GM12892 (cell line): ENCODE measurements around the gene CD99.

Experiments
- DNase-seq: peaks from one replicate; pipeline ENCODE4 v3.0.0; 2011; ENCODE audit not compliant: insufficient read length
- FAIRE-seq: peaks from 2 replicates; lab custom pipeline; 2011; peaks lifted over from hg19 to GRCh38; lab: Jason Lieb, UNC
- POLR2A ChIP-seq: IDR thresholded peaks from 2 replicates; pipeline ENCODE4 v1.6.1; 2011; ENCODE audit warnings: low read depth, low read length, control low read depth
- POLR2AphosphoS5 ChIP-seq: IDR thresholded peaks from 2 replicates; pipeline ENCODE4 v1.6.1; 2011; ENCODE audit warnings: low read depth, low read length, control low read depth
- TAF1 ChIP-seq: IDR thresholded peaks from 2 replicates; pipeline ENCODE4 v1.6.1; 2011; ENCODE audit warnings: low read depth, mild to moderate bottlenecking, control low read depth, low read length, borderline replicate concordance

The CD99 gene

DNA sequence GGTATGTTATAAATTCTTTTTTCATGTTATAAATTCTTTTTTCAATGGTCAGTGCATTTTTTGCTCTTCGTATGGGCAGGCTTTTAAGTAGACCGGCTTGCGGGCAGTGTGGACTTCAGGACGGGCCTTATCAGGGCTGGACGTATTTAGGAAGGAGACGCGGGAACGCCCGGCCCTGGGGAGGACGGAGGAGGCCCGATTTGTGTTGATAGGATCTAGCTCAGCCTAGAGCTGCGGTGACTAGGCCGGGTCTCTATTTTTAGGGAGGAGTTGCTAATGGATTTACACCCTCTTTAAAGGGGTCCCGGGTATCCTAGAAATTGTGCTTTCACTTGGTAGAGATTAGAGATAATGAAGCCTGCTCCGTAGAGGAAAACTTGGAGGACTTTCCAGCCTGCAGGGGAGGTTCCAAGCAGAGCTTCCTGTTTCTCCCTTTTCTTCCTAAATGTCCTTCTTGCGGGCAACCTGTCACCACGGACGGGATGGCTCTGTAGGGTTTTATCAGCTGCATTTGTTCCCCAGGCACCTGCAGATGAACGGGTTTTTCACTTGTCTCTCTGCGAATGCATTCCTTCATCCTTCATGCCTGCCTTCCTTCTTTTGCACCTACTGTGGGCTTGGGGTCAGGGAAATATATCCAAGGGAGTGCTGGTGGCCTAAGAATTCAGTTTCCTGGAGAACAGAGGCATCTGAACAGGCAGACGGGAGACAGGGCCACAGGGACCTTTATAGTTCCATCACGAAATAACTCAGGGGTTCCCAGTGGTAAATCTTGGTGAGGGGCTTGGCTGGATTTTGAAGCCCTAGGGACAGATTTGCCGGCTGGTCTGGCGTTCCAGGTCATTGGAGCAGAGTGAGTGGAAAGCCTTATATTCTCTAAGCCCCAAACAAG, 1.4 kb downstream of the CD99 start:
- no peak for TF ChIP-seq POLR2AphosphoS5
- no peak for TF ChIP-seq TAF1
- no peak for TF ChIP-seq POLR2A
- FAIRE-seq (peak; percentile 57), DNase-seq (no peak)

DNA sequence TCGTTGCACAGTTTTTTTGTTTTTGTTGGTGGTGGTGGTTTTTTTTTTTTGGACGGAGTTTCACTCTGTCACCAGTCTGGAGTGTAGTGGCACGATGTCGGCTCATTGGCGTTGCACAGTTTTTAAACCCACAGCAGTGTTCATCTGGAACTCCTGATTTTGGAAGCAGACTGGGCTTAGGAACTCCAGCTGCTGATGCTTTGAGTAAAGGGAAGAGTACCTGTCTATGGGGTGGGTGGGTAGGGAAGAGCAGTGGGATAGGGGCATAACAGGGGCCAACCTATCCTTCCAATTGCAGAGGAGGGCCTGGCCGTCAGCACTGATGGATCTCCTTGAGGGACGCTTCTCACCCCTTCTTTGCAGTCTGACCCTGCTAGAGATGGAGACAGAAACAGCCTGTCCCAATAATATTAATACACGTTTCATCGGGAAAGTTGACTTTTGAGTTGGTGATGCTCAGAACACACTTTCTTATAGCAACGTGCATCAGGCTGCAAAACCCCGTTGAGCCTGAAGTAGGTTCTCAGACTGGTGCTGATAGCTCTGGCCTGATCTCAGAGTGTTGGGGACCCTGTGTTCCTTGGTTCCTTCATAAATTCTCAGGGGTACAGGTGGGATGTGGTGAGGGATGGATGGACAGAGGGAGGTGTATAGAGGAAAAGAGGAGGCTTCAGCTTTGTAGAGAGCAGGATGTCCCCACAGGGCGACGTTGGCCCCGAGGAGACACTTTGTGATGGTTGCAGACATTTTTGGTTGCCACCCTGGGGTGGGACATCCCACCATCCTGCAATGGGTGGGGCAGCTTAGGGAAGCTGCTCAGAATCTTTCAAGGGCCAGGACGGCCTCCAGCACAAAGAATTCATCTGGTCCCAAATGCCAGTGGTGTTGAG, 2.3 kb downstream of the CD99 start:
- no peak for DNase-seq
- peak; percentile 36 for FAIRE-seq
- TF ChIP-seq TAF1 (no peak), POLR2AphosphoS5 (no peak), POLR2A (no peak)

DNA sequence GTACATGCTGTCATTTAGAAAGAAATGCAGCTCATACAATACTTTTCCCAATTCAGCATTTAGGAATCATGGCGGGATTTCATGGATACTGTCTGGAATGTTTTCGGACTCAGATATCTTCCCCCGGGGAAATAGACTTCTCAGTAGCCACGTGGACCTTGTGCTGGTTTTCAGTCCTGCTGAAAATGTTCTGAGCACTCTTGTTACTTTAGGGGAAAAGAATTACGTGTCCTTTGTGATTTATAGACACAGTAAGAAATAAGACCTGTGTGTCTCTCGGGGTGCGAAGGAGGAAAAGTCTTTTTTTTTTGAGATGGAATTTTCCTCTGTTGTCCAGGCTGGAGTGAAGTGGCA, 3.8 kb downstream of the CD99 start:
- FAIRE-seq (no peak), DNase-seq (no peak)
- TF ChIP-seq TAF1 (no peak), POLR2A (no peak)

DNA sequence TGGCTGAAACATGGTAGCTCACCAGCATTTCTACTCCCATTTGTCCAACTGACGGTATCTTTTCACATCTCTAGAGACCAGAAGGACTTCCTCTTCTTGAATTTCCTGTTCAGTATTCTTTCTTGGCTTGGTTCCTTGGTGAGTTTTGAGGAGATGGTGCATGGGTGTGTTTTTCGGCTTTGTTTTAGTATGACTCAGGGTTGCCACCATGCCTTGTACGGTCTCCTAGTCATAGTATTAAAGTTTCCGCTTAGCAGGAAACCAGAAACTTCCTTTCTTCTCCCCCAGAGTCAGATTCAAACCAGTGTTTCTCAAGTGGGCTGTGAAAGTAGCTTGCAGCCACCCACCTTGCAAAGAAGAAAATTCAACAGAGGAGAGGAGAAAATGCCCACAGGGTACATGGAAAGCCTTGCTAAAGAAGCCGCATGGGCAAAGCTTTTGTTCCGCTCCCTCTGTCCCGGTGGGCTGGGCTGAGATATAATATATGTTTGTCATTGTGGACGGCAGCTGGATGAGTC, 5.7 kb downstream of the CD99 start:
- DNase-seq (no peak), FAIRE-seq (peak; percentile 98)
- TF ChIP-seq TAF1 (no peak), POLR2A (no peak), POLR2AphosphoS5 (no peak)

DNA sequence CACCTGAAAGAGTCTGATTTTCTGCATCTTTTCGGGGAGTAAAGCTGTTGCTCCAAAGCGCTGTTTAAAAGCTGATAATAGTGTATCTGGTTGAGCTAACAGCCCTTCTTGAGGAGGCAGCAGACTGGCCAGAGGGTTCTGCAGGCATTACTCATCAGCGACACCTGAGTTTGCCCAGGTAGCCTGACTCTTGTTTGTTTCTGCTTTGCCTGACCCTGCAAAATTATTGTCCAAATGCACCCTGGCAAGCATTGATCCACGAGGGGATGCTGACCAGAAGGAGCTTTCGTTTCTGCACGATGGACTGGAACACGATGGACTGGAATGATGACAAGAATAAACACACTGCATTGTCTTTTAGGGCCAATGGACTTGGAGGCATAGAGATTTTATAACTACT, 6.2 kb downstream of the CD99 start:
- FAIRE-seq (peak; percentile 30), DNase-seq (no peak)
- TF ChIP-seq POLR2AphosphoS5 (no peak), POLR2A (no peak), TAF1 (no peak)

DNA sequence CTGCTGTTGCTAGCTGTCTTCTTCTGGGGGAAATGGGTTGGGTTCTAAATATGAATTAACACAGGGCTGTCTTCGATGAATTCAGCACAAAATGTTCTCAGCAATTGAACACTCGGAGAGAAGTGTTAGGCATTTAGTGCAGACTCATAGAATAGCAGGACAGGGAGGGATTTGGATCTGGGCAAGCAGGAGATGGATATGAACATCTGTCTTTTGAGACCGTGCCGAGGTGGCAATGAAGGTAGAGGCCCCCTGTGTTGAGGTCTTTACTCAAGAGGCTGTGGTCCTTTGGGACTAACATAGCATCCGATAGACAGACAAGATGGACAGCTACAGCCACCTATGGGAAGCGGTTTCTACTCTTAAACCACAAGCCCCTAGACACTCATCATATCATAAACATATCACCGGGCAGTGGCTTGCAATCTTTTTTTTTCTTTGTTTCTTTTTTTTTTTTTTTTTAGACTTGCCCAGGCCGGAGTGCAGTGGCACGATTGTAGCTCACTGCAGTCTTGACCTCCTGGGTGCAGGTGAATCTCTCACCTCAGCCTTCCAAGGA, 6.7 kb downstream of the CD99 start:
- DNase-seq (no peak), FAIRE-seq (peak; percentile 82)

DNA sequence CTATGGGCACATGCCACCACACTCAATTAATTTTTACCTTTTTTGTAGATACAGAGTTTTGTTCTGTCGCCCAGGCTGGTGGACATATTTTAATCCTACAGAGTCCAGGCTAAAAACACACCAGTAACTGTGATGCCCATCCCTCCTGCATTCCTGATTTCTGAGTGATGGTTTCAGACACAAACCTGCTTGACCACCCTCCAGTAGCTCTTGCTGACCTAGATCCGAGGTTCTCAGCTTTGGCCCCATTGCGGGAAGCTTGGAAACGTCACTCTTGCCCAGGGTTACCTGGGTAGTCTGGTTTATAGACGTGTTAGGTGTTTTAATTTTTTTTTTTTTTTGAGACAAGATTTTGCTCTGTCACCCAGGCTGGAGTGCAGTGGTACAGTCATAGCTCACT, 7.5 kb downstream of the CD99 start:
- no peak for FAIRE-seq
- no peak for DNase-seq

More for the DNA sequence above, 6.7 kb downstream of the CD99 start:
- no peak for TF ChIP-seq POLR2A
- TF ChIP-seq TAF1: no peak
- TF ChIP-seq POLR2AphosphoS5: no peak

DNA sequence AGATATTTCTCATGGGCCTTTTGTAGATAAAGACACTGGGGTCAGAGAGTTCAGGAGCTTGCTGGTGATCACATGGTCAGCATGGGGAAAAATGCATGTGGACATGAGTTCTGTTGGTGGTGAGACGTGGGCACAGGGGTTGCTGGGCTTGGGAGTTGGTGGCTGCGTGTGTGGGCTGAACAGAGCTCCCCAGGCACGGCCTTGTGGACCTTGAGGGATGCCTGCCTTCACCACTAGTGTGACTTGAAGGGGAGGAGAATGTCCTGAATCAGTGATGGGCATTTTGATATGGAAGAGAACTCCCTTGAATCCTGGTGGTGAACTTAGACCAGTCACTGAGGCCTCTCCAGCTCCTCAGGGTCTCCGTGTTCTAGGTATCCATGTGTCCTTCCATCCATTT, 8.9 kb downstream of the CD99 start:
- TF ChIP-seq TAF1: no peak
- peak; percentile 35; the same call in 1 of the 2 replicates for TF ChIP-seq POLR2AphosphoS5
- no peak for TF ChIP-seq POLR2A
- FAIRE-seq: peak; percentile 62

More for the DNA sequence above, 7.5 kb downstream of the CD99 start:
- TF ChIP-seq POLR2AphosphoS5 (no peak), POLR2A (no peak), TAF1 (no peak)

DNA sequence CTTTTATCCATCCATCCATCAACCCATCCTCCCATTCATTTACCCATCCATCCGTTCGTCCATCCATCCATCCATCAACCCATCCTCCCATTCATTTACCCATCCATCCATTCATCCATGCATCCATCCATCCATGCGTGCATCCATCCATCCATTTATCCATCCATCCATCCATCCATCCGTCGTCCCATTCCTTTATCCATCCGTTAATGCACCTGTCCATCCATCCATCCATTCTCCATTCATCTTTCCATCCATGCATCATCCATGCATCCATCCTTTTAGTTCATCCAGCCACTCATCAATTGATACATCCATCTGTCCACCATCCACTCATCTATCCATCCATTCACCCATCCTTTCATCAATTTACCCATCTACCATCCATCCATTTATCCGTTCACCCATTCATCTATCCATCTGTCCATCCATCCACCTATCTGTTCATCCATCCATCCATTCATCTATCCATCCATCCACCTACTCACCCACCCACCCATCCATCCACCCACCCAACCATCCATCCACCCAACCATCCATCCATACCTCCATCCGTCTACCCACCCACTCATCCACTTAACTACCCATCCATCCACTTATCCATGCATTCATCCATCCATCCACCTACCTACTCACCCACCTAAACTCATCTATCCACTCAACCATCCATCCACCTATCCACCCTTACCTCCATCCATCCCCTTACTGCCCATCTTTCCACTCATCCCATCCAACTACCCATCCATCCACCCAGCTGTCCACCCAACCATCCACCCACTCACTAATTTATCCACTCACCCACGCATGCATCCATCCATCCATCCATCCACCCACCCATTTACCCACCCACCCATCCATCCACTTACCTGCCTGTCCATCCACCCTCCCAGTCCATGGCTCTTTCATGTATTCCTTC, 9.6 kb downstream of the CD99 start:
- DNase-seq: no peak
- TF ChIP-seq POLR2AphosphoS5 (no peak), TAF1 (no peak)
- peak; percentile 79 for FAIRE-seq

More for the DNA sequence above, 8.9 kb downstream of the CD99 start:
- no peak for DNase-seq

DNA sequence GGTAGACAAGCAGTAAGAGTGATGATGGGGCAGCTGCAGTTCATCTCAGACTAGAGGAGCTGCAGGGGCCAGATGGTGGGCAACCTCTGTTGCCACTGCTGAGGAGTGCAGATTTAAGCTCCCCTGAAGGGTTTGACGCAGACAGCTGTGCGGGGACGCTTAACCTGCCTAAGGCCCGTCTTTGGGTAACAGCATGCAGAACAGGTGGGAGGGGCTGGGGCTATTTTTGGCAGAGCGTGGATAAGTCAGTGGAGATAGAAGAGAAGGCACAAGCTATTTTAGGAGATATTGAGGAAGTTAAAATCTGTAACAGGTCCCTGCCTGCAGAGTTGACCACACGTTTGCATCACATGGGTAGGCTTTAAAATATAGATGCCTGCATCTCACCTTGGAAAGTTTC, 10.5 kb downstream of the CD99 start:
- FAIRE-seq (peak; percentile 98), DNase-seq (no peak)
- TF ChIP-seq POLR2A (no peak), POLR2AphosphoS5 (no peak), TAF1 (no peak)
